Stimulated activated naive CD8-positive, alpha-beta T cell treated with anti-CD3 and anti-CD28 coated beads, Interleukin-15, Interleukin-2, amounts not matched to agents 100 U/mL and 50 U/mL, for 24 hours (primary cell): ENCODE results near the gene TRIM69.

Experiments used
- ATAC-seq: fragments of 150-1000 bp; cut with Tn5 transposase; one replicate; pipeline ENCODE4 v1.10.0; 2021
- DNase-seq: peaks from one replicate; pipeline ENCODE4 v3.0.0; 2021

TRIM69 gene

DNA sequence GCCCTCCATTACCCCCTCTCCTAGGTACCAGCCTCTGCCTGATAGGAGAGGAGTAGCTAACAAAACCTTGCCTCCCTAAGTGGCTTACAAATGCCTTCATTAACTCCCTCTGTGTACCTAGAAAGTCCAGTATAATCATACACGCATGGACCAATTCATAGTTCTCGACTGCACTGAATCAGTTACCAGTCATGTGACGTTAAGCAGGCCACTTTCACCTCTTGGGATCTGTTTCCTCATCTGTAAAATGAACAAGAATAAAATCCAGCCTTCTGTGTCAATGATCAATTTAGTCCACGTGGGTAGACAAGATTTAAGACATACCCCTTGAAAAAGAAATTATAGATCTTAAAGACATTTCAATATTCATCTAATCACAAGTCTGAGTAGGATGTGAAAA is 72.2 kb downstream of the TRIM69 start:
- ATAC-seq (no peak), DNase-seq (no peak)

DNA sequence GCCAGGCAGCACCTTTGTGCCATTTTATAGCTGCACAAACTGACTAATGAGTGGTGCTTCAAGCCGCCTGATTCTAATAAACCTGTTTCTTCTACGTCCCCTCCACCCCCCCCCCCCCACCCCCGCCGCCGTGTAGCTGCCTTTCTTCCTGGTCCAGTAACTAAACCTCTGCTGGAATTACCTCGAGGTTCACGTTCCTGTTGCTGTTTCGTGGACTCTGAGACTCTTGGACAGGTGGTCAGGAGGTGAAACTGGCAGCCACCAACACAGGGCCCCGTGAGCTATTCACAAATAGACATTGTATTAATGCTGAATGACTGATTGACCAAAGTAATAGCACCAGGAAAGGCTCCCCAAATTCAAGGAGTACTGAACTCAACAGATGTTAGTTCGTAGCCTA is 73.9 kb downstream of the TRIM69 start:
- DNase-seq, result no peak
- no peak for ATAC-seq

GRCh38 chr15:44811337-44811736 is 75.0 kb downstream of the TRIM69 start:
- no peak for DNase-seq
- no peak for ATAC-seq

- DNase-seq (no peak), ATAC-seq (no peak)
These were observed 75.7 kb downstream of the TRIM69 start for GRCh38 chr15:44812029-44812517.

DNA sequence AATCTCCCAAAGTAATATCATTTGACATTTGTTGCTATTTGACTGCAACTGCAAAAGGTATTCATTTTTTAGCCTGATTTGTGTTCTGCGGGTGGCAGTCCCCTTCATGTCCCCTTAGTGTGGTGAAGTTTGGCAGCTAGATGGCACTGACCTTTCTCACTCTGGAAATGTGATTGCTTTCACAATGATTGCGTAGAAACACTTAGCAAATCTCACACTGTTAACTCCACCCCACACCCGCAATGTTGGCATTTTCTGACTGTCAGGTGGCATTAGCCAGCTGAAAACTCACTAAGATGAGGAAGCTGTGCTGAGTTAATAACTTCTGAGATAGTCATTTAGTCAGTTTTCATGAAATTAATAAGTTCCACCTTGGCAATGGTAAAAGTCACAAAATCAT is 76.9 kb downstream of the TRIM69 start:
- peak; percentile 46 for ATAC-seq
- peak; percentile 13 for DNase-seq
